Activated naive CD4-positive, alpha-beta T cell (primary cell): ENCODE results near the gene PBX3.
"Not testable (repeated sequence)": the region's sequence is repeated elsewhere in the genome, so short reads cannot be mapped to it uniquely, and the experiment has no call there.

ENCODE experiments used
- DNase-seq, 4 experiments: peaks; one replicate each; lab custom pipeline; 2025; lab: John Stamatoyannopoulos, UW

Gene PBX3

GRCh38 chr9:125778538-125779219, 31.5 kb downstream of the PBX3 start:
- not testable (repeated sequence) for DNase-seq

GRCh38 chr9:125779220-125779565, 32.0 kb downstream of the PBX3 start:
- DNase-seq = not testable (repeated sequence)

- no peak for DNase-seq
Measured at GRCh38 chr9:125782718-125783117, 35.5 kb downstream of the PBX3 start.

- no peak for DNase-seq
Measured at GRCh38 chr9:125784286-125785049, 37.3 kb downstream of the PBX3 start.

- DNase-seq = no peak
Measured at GRCh38 chr9:125785248-125785751, 38.1 kb downstream of the PBX3 start.

DNA sequence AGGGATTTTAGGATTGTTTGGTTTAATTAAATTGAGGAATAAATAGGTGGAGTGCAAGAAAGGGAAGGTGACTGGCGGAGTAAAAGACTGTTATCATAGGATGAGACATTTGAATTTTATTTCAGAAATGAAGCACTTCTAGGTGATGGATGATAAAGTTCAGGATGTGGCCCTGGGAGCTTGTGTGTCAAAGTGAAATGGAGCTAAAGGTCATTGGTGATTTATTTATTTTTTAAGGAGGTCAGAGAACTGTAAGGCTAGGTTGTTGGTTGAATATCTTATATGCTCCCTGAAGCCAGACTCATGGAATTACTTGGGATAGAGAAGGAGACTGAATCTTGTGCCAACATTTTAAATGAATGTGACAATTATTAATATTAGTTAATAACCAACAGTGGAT, 40.5 kb downstream of the PBX3 start:
- no peak for DNase-seq

DNA sequence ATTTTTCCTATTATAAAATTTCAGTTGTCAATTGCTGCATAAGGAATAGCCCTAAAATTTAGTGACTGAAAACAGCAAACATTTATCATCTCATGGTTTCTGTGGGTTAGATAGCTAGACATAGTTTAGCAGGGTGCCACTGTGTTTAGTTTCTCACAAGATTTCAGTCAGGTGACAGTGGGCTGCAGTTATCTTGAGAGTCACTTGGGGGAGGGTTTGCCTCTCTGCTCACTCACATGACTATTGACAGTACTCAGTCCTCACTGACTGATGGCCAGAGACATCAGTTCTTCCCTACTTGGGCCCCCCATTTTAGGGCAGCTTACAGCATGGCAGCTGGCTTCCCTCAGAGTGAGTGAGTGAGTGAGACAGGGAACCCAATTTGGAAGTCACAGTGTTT, 42.0 kb downstream of the PBX3 start:
- DNase-seq = no peak

DNA sequence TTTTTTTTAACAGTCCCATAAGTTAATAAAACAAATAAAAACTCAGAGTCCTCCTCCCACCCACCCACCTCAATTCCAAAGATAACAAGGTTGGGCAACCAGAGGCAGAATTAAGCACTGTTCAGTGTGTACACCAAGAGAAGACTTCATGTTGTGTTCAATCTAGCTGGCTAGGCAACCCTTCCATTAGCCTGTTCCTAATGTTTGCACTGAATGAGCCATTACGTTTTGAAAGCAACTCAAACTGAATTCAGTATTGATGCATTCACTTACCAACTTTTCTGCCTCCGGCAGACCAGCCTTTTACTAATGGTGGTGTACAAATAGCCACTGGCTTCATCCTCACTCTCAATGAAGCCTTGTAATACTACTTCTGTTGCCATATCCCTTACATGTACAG, 47.5 kb downstream of the PBX3 start:
- no peak for DNase-seq

DNA sequence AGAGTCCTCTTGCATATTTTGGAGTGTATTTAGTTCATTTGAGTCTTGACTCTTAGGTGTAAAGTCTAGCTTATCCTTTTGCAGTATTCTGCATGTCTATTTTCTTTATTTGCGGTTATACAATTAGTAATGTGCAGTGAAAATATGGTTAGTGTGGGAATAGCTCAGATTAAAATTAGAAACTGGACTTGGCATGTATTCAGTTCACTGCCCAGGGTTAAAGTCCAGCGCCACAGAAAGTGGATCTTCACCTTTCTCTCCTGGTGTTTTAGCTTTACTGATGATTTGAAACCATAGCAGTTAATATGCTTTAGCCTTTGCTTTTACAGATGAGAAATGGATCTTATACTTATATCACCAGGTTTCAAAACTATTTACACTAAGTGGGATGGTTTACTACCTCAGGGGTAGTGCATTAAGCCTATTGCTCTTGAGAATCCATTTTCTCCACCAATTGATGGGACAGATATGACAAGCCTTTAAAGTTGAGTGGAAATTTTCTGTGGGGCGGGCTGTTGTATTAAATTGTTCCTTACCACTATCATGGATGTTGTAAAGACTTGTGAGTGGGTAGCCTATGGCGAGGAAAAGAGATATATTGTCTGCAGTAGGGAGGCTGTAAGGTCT, 48.9 kb downstream of the PBX3 start:
- DNase-seq = no peak

DNA sequence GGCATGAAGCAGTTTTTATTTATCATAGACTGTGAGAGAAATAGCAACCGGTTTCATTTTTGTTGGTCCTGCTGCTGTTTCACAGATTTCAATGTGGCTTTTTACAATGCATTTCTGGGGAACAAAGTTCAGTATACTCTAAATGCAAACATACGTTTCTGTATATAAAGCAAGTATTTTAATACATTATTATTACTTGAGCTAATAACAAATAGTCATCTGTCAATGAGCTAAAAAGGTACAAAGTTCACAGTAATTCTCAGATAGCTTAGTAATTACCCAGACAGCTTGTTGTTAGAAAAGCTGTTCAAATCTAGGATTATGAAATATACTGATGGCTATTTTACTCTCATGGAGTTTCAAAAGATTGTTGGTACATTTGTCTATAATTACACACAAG, 50.8 kb downstream of the PBX3 start:
- DNase-seq = no peak

GRCh38 chr9:125803526-125803925, 56.4 kb downstream of the PBX3 start:
- DNase-seq = no peak

DNA sequence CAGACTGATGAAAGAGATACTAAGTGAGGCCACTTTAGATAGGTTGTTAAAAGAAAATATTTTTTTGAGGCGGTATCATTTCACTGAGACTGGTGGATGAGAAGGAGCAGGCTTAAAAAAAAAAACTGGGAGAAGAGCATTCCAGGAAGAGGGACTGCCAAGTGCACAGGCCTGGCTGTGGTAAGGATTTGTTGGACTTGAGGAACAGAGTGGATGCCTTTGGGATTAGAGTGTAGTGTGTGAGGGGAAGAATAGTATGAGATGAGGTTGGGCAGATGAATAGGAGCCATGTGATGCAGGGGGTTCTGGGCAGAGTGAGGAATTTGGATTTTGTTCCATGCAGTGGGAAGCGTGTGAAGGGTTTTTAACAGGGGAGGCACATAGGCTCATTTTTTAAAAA, 57.9 kb downstream of the PBX3 start:
- DNase-seq = no peak

- no peak for DNase-seq
Measured at GRCh38 chr9:125805586-125805985, 58.4 kb downstream of the PBX3 start.

DNA sequence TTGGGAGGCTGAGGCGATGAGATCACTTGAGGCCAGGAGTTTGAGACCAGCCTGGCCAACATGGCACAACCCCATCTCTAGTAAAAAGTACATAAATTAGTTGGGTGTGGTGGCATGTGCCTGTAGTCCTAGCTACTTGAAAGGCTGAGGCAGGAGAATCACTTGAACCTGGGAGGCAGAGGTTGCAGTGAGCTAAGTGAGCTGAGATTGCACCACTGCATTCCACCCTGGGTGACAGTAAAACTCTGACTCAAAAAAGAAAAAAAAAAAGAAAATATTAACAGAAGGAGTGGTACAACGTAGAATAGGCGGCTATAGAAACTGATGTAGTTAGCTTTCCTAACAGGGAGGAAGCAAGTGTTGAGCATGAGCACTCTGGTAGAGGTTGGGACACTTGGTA, 59.9 kb downstream of the PBX3 start:
- DNase-seq = no peak

GRCh38 chr9:125810161-125810560, 63.0 kb downstream of the PBX3 start:
- DNase-seq = no peak

DNA sequence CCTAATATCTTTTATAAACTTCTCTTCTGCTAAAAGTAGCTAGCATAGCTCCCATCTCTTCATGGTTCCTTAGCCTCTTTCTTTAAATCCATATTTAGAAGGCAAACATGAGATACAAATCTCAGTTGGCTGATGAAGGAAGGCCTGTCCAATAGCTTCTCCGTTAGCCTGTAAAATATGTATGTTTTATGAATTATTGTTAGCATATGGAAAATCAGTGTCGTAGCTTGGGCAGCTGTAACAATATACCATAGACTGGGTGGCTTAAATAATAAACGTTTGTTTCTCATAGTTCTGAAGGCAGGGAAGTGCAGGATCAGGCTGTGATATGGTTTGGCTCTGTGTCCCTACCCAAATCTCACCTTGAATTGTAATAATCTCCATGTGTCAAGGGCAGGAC, 63.8 kb downstream of the PBX3 start:
- DNase-seq = no peak

DNA sequence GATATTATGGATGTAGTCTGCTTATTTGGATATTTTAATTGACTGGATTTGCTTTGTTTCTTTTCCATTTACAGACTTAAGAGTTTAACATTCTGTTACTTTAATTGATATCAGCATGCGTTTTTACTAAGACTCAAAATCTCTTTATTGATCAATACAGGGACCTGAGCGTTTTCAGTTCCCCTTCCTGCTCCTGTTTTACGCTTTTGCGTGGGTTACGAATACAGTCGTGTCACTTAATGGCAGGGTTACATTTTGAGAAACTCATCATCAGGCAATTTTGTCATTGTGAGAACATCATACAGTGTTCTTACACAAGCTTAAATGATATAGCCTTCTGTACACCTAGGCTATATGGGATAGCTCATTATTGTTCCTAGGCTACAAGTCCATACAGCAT, 65.2 kb downstream of the PBX3 start:
- no peak for DNase-seq

GRCh38 chr9:125815568-125815967, 68.4 kb downstream of the PBX3 start:
- no peak for DNase-seq

DNA sequence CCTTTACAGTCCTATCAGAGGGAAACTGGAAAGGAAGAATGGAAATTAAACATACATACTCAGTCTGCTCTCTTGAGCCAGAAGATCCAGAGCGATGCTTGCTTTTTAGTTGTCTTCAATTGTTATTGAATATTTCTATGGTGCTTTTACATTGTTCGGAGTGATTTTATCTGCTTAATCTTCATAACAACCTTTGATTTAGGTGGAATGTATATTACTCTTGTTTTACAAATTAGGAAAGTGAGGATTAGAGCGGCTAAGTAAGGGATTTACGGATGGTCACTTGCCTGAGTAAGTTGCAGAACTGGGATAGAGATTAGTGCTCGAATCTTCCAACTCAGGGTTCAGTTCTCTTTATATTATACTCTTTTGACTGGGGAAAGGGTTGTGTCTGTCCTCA, 69.1 kb downstream of the PBX3 start:
- DNase-seq = no peak

DNA sequence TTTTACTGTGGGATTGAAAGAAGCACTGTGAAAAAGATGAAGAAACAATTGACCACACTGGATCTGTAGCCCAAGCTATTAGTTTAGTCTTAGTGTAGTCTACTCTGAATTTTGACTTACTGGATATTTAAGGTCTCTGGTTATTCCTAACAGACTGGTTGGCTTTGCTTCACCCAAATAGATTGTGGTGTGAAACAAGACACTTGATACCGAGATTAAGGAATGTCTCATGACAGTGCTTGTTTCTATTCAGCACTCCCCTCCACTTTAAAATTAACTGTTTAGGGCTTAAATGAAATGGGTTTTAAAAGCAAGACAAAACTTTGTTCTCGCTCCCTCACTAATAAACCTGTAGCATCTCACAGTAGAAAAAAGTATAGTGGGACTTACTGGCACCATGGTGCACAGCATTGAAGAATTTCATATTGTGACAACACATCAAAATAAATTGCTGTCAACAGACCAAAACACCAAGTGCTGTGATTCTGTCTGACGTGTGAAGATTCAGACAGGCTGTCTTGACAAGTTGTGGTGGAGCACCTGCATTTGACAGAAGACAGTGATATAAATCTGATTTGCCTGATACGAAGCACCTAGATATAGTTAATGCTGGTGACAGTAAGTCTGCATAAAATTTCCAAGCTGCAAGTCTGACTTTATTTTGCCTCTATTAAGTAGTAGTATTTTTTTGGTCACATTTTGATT, 73.1 kb downstream of the PBX3 start:
- DNase-seq = no peak

GRCh38 chr9:125821078-125821477, 73.9 kb downstream of the PBX3 start:
- no peak for DNase-seq

GRCh38 chr9:125822160-125822559, 75.0 kb downstream of the PBX3 start:
- DNase-seq = no peak

GRCh38 chr9:125822902-125823301, 75.7 kb downstream of the PBX3 start:
- DNase-seq = no peak
